HepG2 (cell line): Measurements from ENCODE around the gene DNAJC7.

Experiments
- KLF9 ChIP-seq: IDR thresholded peaks from 2 replicates; pipeline ENCODE4 v1.6.1; 2016; ENCODE audit warnings: low read depth
- MED1 ChIP-seq: sonication (generic); formaldehyde crosslinking; IDR thresholded peaks from 2 replicates; pipeline ENCODE4 v1.4.0; 2020; ENCODE audit warnings: missing genetic modification reagents
- MED8 ChIP-seq: sonication (generic); formaldehyde crosslinking; IDR thresholded peaks from 2 replicates; pipeline ENCODE4 v1.8.1; 2023; ENCODE audit warnings: mild to moderate bottlenecking, missing genetic modification reagents; ENCODE audit not compliant: insufficient replicate concordance
- POLR2AphosphoS5 ChIP-seq: IDR thresholded peaks from 2 replicates; pipeline ENCODE4 v1.6.1; 2012; ENCODE audit warnings: low read depth, low read length
- SMAD9 ChIP-seq: sonication (generic); formaldehyde crosslinking; IDR thresholded peaks from 2 replicates; pipeline ENCODE4 v1.5.1; 2020; ENCODE audit warnings: mild to moderate bottlenecking, missing genetic modification reagents
- SOX6 ChIP-seq, 2 experiments: fragments of 450-650 bp in 1 of 2; sonication (generic) in 1 of 2; formaldehyde crosslinking in 1 of 2; IDR thresholded peaks; 2 replicates each; pipeline versions ENCODE4 v1.4.0 to v1.6.1; 2017 to 2020; ENCODE audit warnings: antibody characterized with exemption in 1 of 2, mild to moderate bottlenecking in 1 of 2, missing genetic modification reagents in 1 of 2
- ZNF180 ChIP-seq: sonication (generic); formaldehyde crosslinking; IDR thresholded peaks from 2 replicates; pipeline ENCODE4 v1.4.0; 2020; ENCODE audit warnings: low read depth, missing genetic modification reagents, borderline replicate concordance
- ZNF3 ChIP-seq: IDR thresholded peaks from 2 replicates; pipeline ENCODE4 v1.7.0; 2017; ENCODE audit warnings: inconsistent platforms
- ZNF367 ChIP-seq: sonication (generic); formaldehyde crosslinking; IDR thresholded peaks from 2 replicates; pipeline ENCODE4 v1.4.0; 2020; ENCODE audit warnings: missing genetic modification reagents, borderline replicate concordance
- TF ChIP-seq, protein P1 (sequence below): sonication (generic); formaldehyde crosslinking; IDR thresholded peaks from 2 replicates; pipeline ENCODE4 v1.4.0; 2020; ENCODE audit warnings: missing genetic modification reagents
- TF ChIP-seq, protein P2 (sequence below): sonication (generic); formaldehyde crosslinking; IDR thresholded peaks from 2 replicates; pipeline ENCODE4 v1.9.0; 2022; ENCODE audit warnings: missing genetic modification reagents, mild to moderate bottlenecking, borderline replicate concordance
- TF ChIP-seq, protein P3 (sequence below): sonication (generic); formaldehyde crosslinking; IDR thresholded peaks from 2 replicates; pipeline ENCODE4 v1.4.0; 2020; ENCODE audit warnings: missing genetic modification reagents
- TF ChIP-seq, protein P4 (sequence below): sonication (generic); formaldehyde crosslinking; IDR thresholded peaks from 2 replicates; pipeline ENCODE4 v1.5.0; 2020; ENCODE audit warnings: mild to moderate bottlenecking, missing genetic modification reagents, moderate library complexity

DNA sequence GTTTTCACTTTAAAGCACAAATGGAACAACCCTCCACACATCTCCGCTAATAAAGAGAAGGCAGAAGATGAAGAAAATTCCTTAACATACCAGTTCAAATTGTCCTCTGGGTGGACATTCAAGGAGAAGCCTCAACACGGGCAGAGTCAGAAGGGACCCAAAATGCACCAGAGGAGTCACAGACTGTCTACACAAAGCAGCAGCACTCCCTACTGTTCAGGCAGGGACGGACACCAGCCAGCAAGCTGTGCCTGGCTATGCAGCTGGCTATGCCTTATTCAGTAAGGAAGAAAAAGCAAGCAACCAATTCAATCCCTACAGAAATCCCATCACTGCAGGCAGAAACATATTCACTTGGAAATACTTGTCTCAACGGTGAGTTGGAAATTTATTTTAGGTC, 8.1 kb downstream of the DNAJC7 start:
- TF ChIP-seq, protein P1, sequence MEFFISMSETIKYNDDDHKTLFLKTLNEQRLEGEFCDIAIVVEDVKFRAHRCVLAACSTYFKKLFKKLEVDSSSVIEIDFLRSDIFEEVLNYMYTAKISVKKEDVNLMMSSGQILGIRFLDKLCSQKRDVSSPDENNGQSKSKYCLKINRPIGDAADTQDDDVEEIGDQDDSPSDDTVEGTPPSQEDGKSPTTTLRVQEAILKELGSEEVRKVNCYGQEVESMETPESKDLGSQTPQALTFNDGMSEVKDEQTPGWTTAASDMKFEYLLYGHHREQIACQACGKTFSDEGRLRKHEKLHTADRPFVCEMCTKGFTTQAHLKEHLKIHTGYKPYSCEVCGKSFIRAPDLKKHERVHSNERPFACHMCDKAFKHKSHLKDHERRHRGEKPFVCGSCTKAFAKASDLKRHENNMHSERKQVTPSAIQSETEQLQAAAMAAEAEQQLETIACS (CRISPR knock-in tag), result no peak
- no peak for TF ChIP-seq MED8 (CRISPR knock-in tag)
- TF ChIP-seq POLR2AphosphoS5, result no peak
- TF ChIP-seq ZNF367, result no peak
- no peak for TF ChIP-seq SOX6 (IDR thresholded peaks at IDR 0.05)
- no peak for TF ChIP-seq SOX6 (CRISPR knock-in tag; IDR thresholded peaks at IDR 0.05)
- TF ChIP-seq MED1 (CRISPR knock-in tag), result no peak
- TF ChIP-seq ZNF180, result no peak
- TF ChIP-seq SMAD9, result no peak
- TF ChIP-seq, protein P2, sequence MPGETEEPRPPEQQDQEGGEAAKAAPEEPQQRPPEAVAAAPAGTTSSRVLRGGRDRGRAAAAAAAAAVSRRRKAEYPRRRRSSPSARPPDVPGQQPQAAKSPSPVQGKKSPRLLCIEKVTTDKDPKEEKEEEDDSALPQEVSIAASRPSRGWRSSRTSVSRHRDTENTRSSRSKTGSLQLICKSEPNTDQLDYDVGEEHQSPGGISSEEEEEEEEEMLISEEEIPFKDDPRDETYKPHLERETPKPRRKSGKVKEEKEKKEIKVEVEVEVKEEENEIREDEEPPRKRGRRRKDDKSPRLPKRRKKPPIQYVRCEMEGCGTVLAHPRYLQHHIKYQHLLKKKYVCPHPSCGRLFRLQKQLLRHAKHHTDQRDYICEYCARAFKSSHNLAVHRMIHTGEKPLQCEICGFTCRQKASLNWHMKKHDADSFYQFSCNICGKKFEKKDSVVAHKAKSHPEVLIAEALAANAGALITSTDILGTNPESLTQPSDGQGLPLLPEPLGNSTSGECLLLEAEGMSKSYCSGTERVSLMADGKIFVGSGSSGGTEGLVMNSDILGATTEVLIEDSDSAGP (CRISPR knock-in tag), result no peak
- no peak for TF ChIP-seq KLF9 (CRISPR knock-in tag)
- TF ChIP-seq, protein P3, sequence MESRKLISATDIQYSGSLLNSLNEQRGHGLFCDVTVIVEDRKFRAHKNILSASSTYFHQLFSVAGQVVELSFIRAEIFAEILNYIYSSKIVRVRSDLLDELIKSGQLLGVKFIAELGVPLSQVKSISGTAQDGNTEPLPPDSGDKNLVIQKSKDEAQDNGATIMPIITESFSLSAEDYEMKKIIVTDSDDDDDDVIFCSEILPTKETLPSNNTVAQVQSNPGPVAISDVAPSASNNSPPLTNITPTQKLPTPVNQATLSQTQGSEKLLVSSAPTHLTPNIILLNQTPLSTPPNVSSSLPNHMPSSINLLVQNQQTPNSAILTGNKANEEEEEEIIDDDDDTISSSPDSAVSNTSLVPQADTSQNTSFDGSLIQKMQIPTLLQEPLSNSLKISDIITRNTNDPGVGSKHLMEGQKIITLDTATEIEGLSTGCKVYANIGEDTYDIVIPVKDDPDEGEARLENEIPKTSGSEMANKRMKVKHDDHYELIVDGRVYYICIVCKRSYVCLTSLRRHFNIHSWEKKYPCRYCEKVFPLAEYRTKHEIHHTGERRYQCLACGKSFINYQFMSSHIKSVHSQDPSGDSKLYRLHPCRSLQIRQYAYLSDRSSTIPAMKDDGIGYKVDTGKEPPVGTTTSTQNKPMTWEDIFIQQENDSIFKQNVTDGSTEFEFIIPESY, result no peak
- TF ChIP-seq ZNF3 (CRISPR knock-in tag), result no peak
- TF ChIP-seq, protein P4, sequence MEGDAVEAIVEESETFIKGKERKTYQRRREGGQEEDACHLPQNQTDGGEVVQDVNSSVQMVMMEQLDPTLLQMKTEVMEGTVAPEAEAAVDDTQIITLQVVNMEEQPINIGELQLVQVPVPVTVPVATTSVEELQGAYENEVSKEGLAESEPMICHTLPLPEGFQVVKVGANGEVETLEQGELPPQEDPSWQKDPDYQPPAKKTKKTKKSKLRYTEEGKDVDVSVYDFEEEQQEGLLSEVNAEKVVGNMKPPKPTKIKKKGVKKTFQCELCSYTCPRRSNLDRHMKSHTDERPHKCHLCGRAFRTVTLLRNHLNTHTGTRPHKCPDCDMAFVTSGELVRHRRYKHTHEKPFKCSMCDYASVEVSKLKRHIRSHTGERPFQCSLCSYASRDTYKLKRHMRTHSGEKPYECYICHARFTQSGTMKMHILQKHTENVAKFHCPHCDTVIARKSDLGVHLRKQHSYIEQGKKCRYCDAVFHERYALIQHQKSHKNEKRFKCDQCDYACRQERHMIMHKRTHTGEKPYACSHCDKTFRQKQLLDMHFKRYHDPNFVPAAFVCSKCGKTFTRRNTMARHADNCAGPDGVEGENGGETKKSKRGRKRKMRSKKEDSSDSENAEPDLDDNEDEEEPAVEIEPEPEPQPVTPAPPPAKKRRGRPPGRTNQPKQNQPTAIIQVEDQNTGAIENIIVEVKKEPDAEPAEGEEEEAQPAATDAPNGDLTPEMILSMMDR (CRISPR knock-in tag), result peak; percentile 61
